Measurements from ENCODE around the gene FERMT3. TPM values are rescaled to one million over a fixed set of nuclear protein-coding genes. Genes with fewer than 3 reads are reported as not detected.

Gene FERMT3
- total and polyA plus RNA-seq, 2 of the 13 experiments (the other 11 are each of a cell fraction or from before 2014, with no cell fraction given): 0.29 TPM; not detected in 1

DNA sequence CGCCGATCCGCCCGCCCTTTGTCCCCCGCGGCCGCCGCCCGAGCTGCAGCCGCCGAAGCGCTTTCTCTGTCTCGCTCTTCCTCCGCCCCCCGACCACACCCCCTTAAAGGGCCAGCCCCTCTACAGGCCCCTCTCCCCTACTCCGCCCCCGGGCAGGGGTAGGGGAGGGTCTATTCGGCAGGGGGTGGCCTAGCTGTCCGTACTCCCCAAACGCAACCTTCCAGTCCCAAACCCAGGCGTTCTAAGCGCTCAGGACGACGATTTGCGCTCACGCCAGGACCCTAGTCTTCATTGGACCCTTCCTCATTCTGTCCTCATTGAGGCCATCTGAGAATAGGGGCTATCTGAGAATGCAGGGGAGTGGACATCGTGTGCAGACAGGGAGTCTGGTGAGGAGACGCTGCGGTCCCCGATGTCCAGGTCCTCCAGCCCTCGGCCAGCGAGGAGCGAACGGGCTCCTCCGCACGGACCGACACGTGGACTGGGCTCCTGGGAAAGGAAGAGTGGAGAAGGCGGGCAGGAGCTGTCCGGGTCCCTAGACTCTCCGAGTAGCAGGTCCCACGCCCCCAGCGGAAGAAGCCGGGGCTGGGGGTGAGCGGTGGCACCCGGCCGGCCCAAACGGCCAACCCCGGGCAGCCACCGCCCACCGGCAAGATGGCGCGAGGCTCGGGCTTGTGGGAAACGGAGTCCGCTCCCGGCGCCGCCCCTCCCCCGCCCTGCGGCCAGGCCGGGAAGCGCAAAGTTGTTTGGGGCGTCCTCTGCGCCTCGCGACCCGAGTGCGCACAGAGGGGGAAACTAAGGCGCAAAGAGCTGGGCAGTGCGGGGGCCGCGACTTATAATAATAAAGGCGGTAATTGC is 40.6 kb downstream of the FERMT3 start, which contains the start of gene PPP1R14B (continued):
- no peak; the same call in 1 of the 2 replicates for TF ChIP-seq ZNF605 (CRISPR knock-in tag; IDR thresholded peaks at IDR 0.05)
- TF ChIP-seq, protein P1, sequence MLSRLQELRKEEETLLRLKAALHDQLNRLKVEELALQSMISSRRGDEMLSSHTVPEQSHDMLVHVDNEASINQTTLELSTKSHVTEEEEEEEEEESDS (CRISPR knock-in tag; IDR thresholded peaks at IDR 0.05; ENCODE audit: borderline replicate concordance): no peak
- no peak for TF ChIP-seq GPN1 (CRISPR knock-in tag; IDR thresholded peaks at IDR 0.05; ENCODE audit: borderline replicate concordance)
- TF ChIP-seq, protein P2, sequence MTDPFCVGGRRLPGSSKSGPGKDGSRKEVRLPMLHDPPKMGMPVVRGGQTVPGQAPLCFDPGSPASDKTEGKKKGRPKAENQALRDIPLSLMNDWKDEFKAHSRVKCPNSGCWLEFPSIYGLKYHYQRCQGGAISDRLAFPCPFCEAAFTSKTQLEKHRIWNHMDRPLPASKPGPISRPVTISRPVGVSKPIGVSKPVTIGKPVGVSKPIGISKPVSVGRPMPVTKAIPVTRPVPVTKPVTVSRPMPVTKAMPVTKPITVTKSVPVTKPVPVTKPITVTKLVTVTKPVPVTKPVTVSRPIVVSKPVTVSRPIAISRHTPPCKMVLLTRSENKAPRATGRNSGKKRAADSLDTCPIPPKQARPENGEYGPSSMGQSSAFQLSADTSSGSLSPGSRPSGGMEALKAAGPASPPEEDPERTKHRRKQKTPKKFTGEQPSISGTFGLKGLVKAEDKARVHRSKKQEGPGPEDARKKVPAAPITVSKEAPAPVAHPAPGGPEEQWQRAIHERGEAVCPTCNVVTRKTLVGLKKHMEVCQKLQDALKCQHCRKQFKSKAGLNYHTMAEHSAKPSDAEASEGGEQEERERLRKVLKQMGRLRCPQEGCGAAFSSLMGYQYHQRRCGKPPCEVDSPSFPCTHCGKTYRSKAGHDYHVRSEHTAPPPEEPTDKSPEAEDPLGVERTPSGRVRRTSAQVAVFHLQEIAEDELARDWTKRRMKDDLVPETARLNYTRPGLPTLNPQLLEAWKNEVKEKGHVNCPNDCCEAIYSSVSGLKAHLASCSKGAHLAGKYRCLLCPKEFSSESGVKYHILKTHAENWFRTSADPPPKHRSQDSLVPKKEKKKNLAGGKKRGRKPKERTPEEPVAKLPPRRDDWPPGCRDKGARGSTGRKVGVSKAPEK (CRISPR knock-in tag; IDR thresholded peaks at IDR 0.05; ENCODE audit: borderline replicate concordance): peak; percentile 41; the same call in 1 of the 2 replicates
- TF ChIP-seq ZNF792 (CRISPR knock-in tag; IDR thresholded peaks at IDR 0.05): no peak; the same call in 1 of the 2 replicates
- no peak for TF ChIP-seq ZNF75D (CRISPR knock-in tag; IDR thresholded peaks at IDR 0.05; ENCODE audit: borderline replicate concordance)
- TF ChIP-seq ZNF260 (CRISPR knock-in tag; IDR thresholded peaks at IDR 0.05; ENCODE audit: borderline replicate concordance, low read depth): no peak
- 0 out of 2 replicates have a peak, but pooled peaks have one; percentile 13 for TF ChIP-seq ZNF550 (CRISPR knock-in tag; IDR thresholded peaks at IDR 0.05; ENCODE audit: borderline replicate concordance)
- no peak for TF ChIP-seq ATF1 (CRISPR knock-in tag; IDR thresholded peaks at IDR 0.05)
- peak; percentile 48; the same call in 1 of the 2 replicates for TF ChIP-seq HOXA9 (CRISPR knock-in tag; IDR thresholded peaks at IDR 0.05; ENCODE audit: borderline replicate concordance)
- TF ChIP-seq ZBTB38 (CRISPR knock-in tag; IDR thresholded peaks at IDR 0.05): 0 out of 2 replicates have a peak, but pooled peaks have one; percentile 70
- no peak for TF ChIP-seq MAF1 (CRISPR knock-in tag; IDR thresholded peaks at IDR 0.05; ENCODE audit: borderline replicate concordance)
- TF ChIP-seq SAP130 (CRISPR knock-in tag; IDR thresholded peaks at IDR 0.05; ENCODE audit: low read depth): peak; percentile 73
- no peak for TF ChIP-seq TEAD3 (CRISPR knock-in tag; optimal IDR thresholded peaks at IDR 0.05; ENCODE audit: borderline replicate concordance)
- TF ChIP-seq GATAD2A (CRISPR knock-in tag; IDR thresholded peaks at IDR 0.05): peak; percentile 17; the same call in 1 of the 2 replicates
- no peak for TF ChIP-seq MEIS1 (CRISPR knock-in tag; IDR thresholded peaks at IDR 0.05; ENCODE audit: borderline replicate concordance)
- TF ChIP-seq CREB1 (IDR thresholded peaks at IDR 0.05): no peak
- no peak for TF ChIP-seq CREB1 (CRISPR knock-in tag; IDR thresholded peaks at IDR 0.05)
- TF ChIP-seq, protein P3, sequence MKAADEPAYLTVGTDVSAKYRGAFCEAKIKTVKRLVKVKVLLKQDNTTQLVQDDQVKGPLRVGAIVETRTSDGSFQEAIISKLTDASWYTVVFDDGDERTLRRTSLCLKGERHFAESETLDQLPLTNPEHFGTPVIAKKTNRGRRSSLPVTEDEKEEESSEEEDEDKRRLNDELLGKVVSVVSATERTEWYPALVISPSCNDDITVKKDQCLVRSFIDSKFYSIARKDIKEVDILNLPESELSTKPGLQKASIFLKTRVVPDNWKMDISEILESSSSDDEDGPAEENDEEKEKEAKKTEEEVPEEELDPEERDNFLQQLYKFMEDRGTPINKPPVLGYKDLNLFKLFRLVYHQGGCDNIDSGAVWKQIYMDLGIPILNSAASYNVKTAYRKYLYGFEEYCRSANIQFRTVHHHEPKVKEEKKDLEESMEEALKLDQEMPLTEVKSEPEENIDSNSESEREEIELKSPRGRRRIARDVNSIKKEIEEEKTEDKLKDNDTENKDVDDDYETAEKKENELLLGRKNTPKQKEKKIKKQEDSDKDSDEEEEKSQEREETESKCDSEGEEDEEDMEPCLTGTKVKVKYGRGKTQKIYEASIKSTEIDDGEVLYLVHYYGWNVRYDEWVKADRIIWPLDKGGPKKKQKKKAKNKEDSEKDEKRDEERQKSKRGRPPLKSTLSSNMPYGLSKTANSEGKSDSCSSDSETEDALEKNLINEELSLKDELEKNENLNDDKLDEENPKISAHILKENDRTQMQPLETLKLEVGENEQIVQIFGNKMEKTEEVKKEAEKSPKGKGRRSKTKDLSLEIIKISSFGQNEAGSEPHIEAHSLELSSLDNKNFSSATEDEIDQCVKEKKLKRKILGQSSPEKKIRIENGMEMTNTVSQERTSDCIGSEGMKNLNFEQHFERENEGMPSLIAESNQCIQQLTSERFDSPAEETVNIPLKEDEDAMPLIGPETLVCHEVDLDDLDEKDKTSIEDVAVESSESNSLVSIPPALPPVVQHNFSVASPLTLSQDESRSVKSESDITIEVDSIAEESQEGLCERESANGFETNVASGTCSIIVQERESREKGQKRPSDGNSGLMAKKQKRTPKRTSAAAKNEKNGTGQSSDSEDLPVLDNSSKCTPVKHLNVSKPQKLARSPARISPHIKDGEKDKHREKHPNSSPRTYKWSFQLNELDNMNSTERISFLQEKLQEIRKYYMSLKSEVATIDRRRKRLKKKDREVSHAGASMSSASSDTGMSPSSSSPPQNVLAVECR (CRISPR knock-in tag; IDR thresholded peaks at IDR 0.05; ENCODE audit: borderline replicate concordance): peak; percentile 81
- TF ChIP-seq, protein P4, sequence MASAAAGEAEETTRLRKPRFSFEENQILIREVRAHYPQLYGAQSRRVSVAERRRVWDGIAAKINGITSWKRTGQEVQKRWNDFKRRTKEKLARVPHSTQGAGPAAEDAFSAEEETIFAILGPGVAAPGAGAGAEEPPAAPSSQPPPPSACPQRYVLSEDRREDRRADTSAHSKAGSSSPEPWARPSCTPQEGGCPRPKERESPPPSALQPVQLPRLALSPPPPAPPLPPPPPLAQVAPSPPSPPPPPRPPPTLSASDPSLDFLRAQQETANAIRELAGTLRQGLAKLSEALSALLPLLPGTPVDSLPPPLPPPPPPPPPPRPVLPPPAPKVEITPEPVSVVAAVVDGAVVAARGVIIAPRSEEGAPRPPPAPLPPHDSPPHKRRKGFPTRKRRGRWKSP (CRISPR knock-in tag; IDR thresholded peaks at IDR 0.05): peak; percentile 95
- TF ChIP-seq GFI1 (CRISPR knock-in tag; IDR thresholded peaks at IDR 0.05; ENCODE audit: borderline replicate concordance): no peak
